NB4 (cell line): ENCODE measurements around the gene SEBOX.

Experiments used
- DNase-seq: peaks from one replicate; pipeline ENCODE4 v3.0.0; 2010; ENCODE audit warnings: low read depth
- H3K4me3 ChIP-seq: one replicate; pipeline ENCODE4 v1.5.1; 2011; ENCODE audit warnings: mild to moderate bottlenecking, low read depth, low read length, moderate library complexity
- CTCF ChIP-seq: IDR thresholded peaks from one replicate; pipeline ENCODE4 v1.5.1; 2012; ENCODE audit warnings: low read depth, low read length
- MAX ChIP-seq: IDR thresholded peaks from 2 replicates; pipeline ENCODE4 v1.6.1; 2011; ENCODE audit warnings: low read depth, low read length
- MYC ChIP-seq: IDR thresholded peaks from 2 replicates; pipeline ENCODE4 v1.6.1; 2011; ENCODE audit warnings: low read depth, low read length
- POLR2A ChIP-seq: IDR thresholded peaks from 2 replicates; pipeline ENCODE4 v1.6.1; 2011; ENCODE audit warnings: mild to moderate bottlenecking; ENCODE audit not compliant: insufficient read length; ENCODE audit errors: extremely low read depth

SEBOX gene

GRCh38 chr17:28385406-28385805 lies 20.4 kb upstream of the SEBOX start:
- H3K4me3 ChIP-seq, result no peak overlapping the region
- TF ChIP-seq CTCF (no peak), MAX (no peak), POLR2A (no peak), MYC (no peak)
- no peak for DNase-seq

GRCh38 chr17:28385037-28385400 lies 20.0 kb upstream of the SEBOX start:
- no peak for DNase-seq
- TF ChIP-seq MYC (no peak), MAX (no peak), POLR2A (no peak), CTCF (no peak)
- no peak overlapping the region for H3K4me3 ChIP-seq

GRCh38 chr17:28384281-28385036 lies 19.5 kb upstream of the SEBOX start:
- no peak for TF ChIP-seq POLR2A
- no peak for TF ChIP-seq MAX
- TF ChIP-seq CTCF, result no peak
- TF ChIP-seq MYC, result no peak
- DNase-seq, result no peak
- H3K4me3 ChIP-seq, result no peak overlapping the region

GRCh38 chr17:28381141-28381825 lies 16.3 kb upstream of the SEBOX start:
- no peak for DNase-seq
- TF ChIP-seq MYC (no peak), CTCF (no peak), MAX (no peak), POLR2A (no peak)
- H3K4me3 ChIP-seq, result no peak overlapping the region

- H3K4me3 ChIP-seq, result no peak overlapping the region
- peak; percentile 40 for DNase-seq
- TF ChIP-seq CTCF, result no peak
- no peak for TF ChIP-seq POLR2A
- no peak for TF ChIP-seq MAX
- no peak for TF ChIP-seq MYC
Measured at GRCh38 chr17:28379814-28380801, 15.1 kb upstream of the SEBOX start.
